D721Med (cell line): Measurements from ENCODE around the gene PIGK.
"Not testable (repeated sequence)": the region's sequence is repeated elsewhere in the genome, so short reads cannot be mapped to it uniquely, and the experiment has no call there.

Experiments used
- DNase-seq: peaks from one replicate; pipeline ENCODE4 v3.0.0; 2011; ENCODE audit warnings: low spot score; ENCODE audit not compliant: insufficient read length
- FAIRE-seq: peaks from 2 replicates; lab custom pipeline; 2011; peaks lifted over from hg19 to GRCh38; lab: Jason Lieb, UNC
- CTCF ChIP-seq: IDR thresholded peaks from 2 replicates; pipeline ENCODE4 v1.5.1; 2012; ENCODE audit warnings: mild to moderate bottlenecking, control low read depth; ENCODE audit not compliant: insufficient read depth; ENCODE audit errors: missing control alignments

The PIGK gene

GRCh38 chr1:77227381-77227780, 8.2 kb upstream of the PIGK start:
- FAIRE-seq (no peak), DNase-seq (no peak)
- TF ChIP-seq CTCF = no peak

- DNase-seq (no peak), FAIRE-seq (no peak)
- TF ChIP-seq CTCF = no peak
Measured at GRCh38 chr1:77222496-77222895, 3.3 kb upstream of the PIGK start.

- FAIRE-seq (no peak), DNase-seq (no peak)
- TF ChIP-seq CTCF = no peak
Measured at GRCh38 chr1:77220687-77221463, 1.6 kb upstream of the PIGK start.

GRCh38 chr1:77218477-77219165, 609 bp downstream of the PIGK start:
- TF ChIP-seq CTCF = no peak
- FAIRE-seq (no peak), DNase-seq (no peak)

- DNase-seq, FAIRE-seq: not testable (repeated sequence)
Measured at GRCh38 chr1:77204043-77204442, 15.2 kb downstream of the PIGK start.

- no peak for FAIRE-seq
- no peak for DNase-seq
- TF ChIP-seq CTCF = no peak
Measured at GRCh38 chr1:77202751-77203150, 16.5 kb downstream of the PIGK start.

GRCh38 chr1:77200806-77201205, 18.4 kb downstream of the PIGK start:
- FAIRE-seq (no peak), DNase-seq (no peak)
- no peak for TF ChIP-seq CTCF
